Retinal pigment epithelial cell (primary cell): ENCODE measurements around the gene TTC28.

Experiments used
- DNase-seq: peaks from one replicate; pipeline ENCODE4 v3.0.0-alpha.2; 2010; ENCODE audit warnings: low read depth
- H3K4me3 ChIP-seq: 2 replicates; pipeline ENCODE4 v1.5.1; 2011; ENCODE audit warnings: mild to moderate bottlenecking, low read length, control low read depth, moderate library complexity
- CTCF ChIP-seq: conservative IDR thresholded peaks from 2 replicates; pipeline ENCODE4 v1.5.1; 2011; ENCODE audit warnings: low read depth, low read length, control low read depth, inconsistent platforms

Gene TTC28

GRCh38 chr22:28656181-28656580 is 23.5 kb downstream of the TTC28 start:
- no peak for TF ChIP-seq CTCF
- DNase-seq: no peak
- H3K4me3 ChIP-seq: no peak overlapping the region

DNA sequence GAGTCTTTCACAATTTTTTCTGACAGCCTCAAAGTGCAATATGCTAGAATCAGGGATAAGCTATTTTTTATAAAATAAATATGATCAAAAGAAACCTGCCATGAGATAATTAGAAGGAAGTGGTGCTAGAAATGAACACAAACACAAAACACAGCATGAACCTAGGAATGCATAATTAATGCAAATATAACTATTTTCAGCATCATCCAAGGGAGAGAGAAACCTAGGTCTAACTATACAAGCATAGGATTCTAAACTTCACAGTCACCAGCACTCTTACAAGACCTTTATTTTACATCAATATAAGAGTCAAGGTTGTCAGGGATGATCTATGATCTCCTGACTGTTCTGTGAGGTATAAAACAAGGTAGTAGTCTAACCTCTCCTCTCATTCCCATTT is 29.2 kb downstream of the TTC28 start:
- TF ChIP-seq CTCF: no peak
- H3K4me3 ChIP-seq: no peak overlapping the region
- DNase-seq: no peak

GRCh38 chr22:28648792-28649191 is 30.8 kb downstream of the TTC28 start:
- TF ChIP-seq CTCF: no peak
- no peak for DNase-seq
- H3K4me3 ChIP-seq: no peak overlapping the region

- no peak for DNase-seq
- no peak overlapping the region for H3K4me3 ChIP-seq
- TF ChIP-seq CTCF: no peak
Measured at GRCh38 chr22:28647216-28647615, 32.4 kb downstream of the TTC28 start.

GRCh38 chr22:28639321-28639720 is 40.3 kb downstream of the TTC28 start:
- no peak for TF ChIP-seq CTCF
- no peak for DNase-seq
- H3K4me3 ChIP-seq: no peak overlapping the region

DNA sequence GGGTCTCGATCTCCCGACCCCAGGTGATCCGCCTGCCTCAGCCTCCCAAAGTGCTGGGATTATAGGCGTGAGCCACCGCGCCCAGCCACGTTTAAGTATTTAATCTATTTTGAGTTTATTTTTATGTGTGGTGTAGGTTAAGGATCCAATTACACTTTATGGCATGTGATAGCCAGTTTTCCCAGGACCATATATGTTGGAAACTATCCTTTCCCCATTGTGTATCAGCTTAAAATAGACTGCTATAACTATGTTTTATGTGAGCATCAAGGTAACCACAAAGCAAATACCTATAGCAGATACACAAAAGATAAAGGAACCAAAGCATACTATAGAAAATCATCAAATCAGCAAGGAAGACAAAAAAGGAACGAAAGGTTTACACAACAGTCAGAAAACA is 42.4 kb downstream of the TTC28 start:
- DNase-seq: no peak
- TF ChIP-seq CTCF: no peak
- no peak overlapping the region for H3K4me3 ChIP-seq

GRCh38 chr22:28630177-28630574 is 49.5 kb downstream of the TTC28 start:
- DNase-seq: no peak
- TF ChIP-seq CTCF: no peak
- no peak overlapping the region for H3K4me3 ChIP-seq
